GM12874 (cell line): ENCODE results near the gene GPX7.

Experiments
- CTCF ChIP-seq: IDR thresholded peaks from 2 replicates; pipeline ENCODE4 v1.5.1; 2011; ENCODE audit warnings: low read depth, mild to moderate bottlenecking, control low read depth, low read length, moderate library complexity; ENCODE audit not compliant: insufficient read depth

GPX7 gene

GRCh38 chr1:52576074-52576473 lies 26.1 kb upstream of the GPX7 start:
- TF ChIP-seq CTCF, result no peak

- TF ChIP-seq CTCF, result no peak
Measured at GRCh38 chr1:52579415-52579814, 22.8 kb upstream of the GPX7 start.

GRCh38 chr1:52580283-52580682 lies 21.9 kb upstream of the GPX7 start:
- no peak for TF ChIP-seq CTCF

- no peak for TF ChIP-seq CTCF
Measured at GRCh38 chr1:52582116-52582696, 20.0 kb upstream of the GPX7 start.

- no peak for TF ChIP-seq CTCF
Measured at GRCh38 chr1:52585474-52585873, 16.7 kb upstream of the GPX7 start.

GRCh38 chr1:52588027-52588426 lies 14.1 kb upstream of the GPX7 start:
- no peak for TF ChIP-seq CTCF

GRCh38 chr1:52588535-52588934 lies 13.6 kb upstream of the GPX7 start:
- no peak for TF ChIP-seq CTCF
